ENCODE results near the gene PDE11A.

Gene PDE11A

GRCh38 chr2:177887722-177888121, 184.9 kb downstream of the PDE11A start:
- TF ChIP-seq CTCF (conservative IDR thresholded peaks at IDR 0.05; ENCODE audit: low read depth, low read length), result no peak
- H3K4me3 ChIP-seq (ENCODE audit: low read depth, low read length), result no peak overlapping the region
- no peak for DNase-seq (ENCODE audit: low read depth)

GRCh38 chr2:177886824-177887223, 185.8 kb downstream of the PDE11A start:
- H3K4me3 ChIP-seq (ENCODE audit: low read depth, low read length), result no peak overlapping the region
- no peak for TF ChIP-seq CTCF (conservative IDR thresholded peaks at IDR 0.05; ENCODE audit: low read depth, low read length)
- DNase-seq (ENCODE audit: low read depth), result no peak

- no peak for DNase-seq (ENCODE audit: low read depth)
- TF ChIP-seq CTCF (conservative IDR thresholded peaks at IDR 0.05; ENCODE audit: low read depth, low read length), result no peak
- H3K4me3 ChIP-seq (ENCODE audit: low read depth, low read length), result no peak overlapping the region
These were observed 186.6 kb downstream of the PDE11A start for GRCh38 chr2:177885828-177886466.

- TF ChIP-seq CTCF (conservative IDR thresholded peaks at IDR 0.05; ENCODE audit: low read depth, low read length), result no peak
- DNase-seq (ENCODE audit: low read depth), result no peak
These were observed 189.4 kb downstream of the PDE11A start for GRCh38 chr2:177883177-177883576.

GRCh38 chr2:177882501-177882900, 190.1 kb downstream of the PDE11A start:
- TF ChIP-seq CTCF (conservative IDR thresholded peaks at IDR 0.05; ENCODE audit: low read depth, low read length), result no peak
- H3K4me3 ChIP-seq (ENCODE audit: low read depth, low read length), result no peak overlapping the region
- no peak for DNase-seq (ENCODE audit: low read depth)

More at GRCh38 chr2:177883177-177883576, 189.4 kb downstream of the PDE11A start:
- H3K4me3 ChIP-seq (ENCODE audit: low read depth, low read length), result no peak overlapping the region

GRCh38 chr2:177881921-177882320, 190.7 kb downstream of the PDE11A start:
- H3K4me3 ChIP-seq (ENCODE audit: low read depth, low read length), result no peak overlapping the region
- no peak for TF ChIP-seq CTCF (conservative IDR thresholded peaks at IDR 0.05; ENCODE audit: low read depth, low read length)
- DNase-seq (ENCODE audit: low read depth), result no peak

GRCh38 chr2:177881008-177881747, 191.4 kb downstream of the PDE11A start:
- no peak for DNase-seq (ENCODE audit: low read depth)
- TF ChIP-seq CTCF (conservative IDR thresholded peaks at IDR 0.05; ENCODE audit: low read depth, low read length), result no peak

More at GRCh38 chr2:177881008-177881747, 191.4 kb downstream of the PDE11A start:
- H3K4me3 ChIP-seq (ENCODE audit: low read depth, low read length), result no peak overlapping the region

Measured in choroid plexus epithelial cell (primary cell).